SH-SY5Y (cell line): ENCODE results near the gene TECPR2.

Experiments
- GATA2 ChIP-seq: IDR thresholded peaks from 2 replicates; pipeline ENCODE4 v1.6.1; 2011; ENCODE audit warnings: mild to moderate bottlenecking, low read depth, low read length
- GATA3 ChIP-seq: IDR thresholded peaks from 2 replicates; pipeline ENCODE4 v1.6.1; 2011; ENCODE audit warnings: low read depth, mild to moderate bottlenecking, low read length, moderate library complexity

DNA sequence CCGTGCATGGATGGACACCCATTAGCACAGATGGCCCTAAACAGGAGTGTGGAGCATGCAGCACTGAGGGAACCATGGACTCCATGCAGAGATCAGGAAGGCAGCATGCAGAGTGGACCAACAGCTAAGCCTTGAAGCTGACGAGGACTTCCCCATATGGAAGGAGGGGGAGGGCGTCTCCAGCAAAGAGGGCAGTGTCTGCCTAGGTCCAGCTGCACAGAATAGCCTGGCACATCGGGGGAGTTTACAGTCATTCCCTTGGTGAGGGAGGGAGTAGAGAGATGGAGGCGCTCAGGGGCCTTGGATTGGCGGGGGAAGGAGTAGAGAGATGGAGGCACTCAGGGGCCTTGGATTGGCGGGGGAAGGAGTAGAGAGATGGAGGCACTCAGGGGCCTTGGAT, 82.3 kb downstream of the TECPR2 start:
- no peak for TF ChIP-seq GATA3
- no peak for TF ChIP-seq GATA2
